GM12878 (cell line): ENCODE results near the gene EDN2. TPM values are rescaled to one million over a fixed set of nuclear protein-coding genes. Genes with fewer than 3 reads are reported as not detected.

ENCODE experiments used
- ATAC-seq: fragments of 200-7000 bp; cut with Tn5 transposase; 3 replicates; pipeline ENCODE4 v1.9.1; 2020; ENCODE audit warnings: mild to moderate bottlenecking, moderate library complexity
- BruUV-seq: library from RNA; stranded (reverse); fragments of 400-500 nt; replicated peaks from 2 replicates; lab custom pipeline; 2021; lab: Mats Ljungman, UMichigan
- CTCF ChIA-PET: fragments of 300-600 bp; sonication (Branson Sonifier 250); formaldehyde crosslinking; extraction: SDS; loops from one replicate; lab custom pipeline; 2021; ENCODE audit warnings: inconsistent platforms; lab: Yijun Ruan, JAX
- POLR2A ChIA-PET: fragments of 350-600 bp; formaldehyde crosslinking; extraction: SDS; loops from one replicate; lab custom pipeline; 2021; ENCODE audit warnings: inconsistent platforms; lab: Charles Lee
- RAD21 ChIA-PET: fragments of 300-600 bp; sonication (Branson Sonifier 250); formaldehyde crosslinking; loops from one replicate; lab custom pipeline; 2023; ENCODE audit warnings: antibody characterized with exemption; ENCODE audit not compliant: unreplicated experiment; lab: Charles Lee
- SMC1A ChIA-PET: fragments of 300-600 bp; sonication (Branson Sonifier 250); formaldehyde crosslinking; loops from one replicate; lab custom pipeline; 2023; ENCODE audit not compliant: unreplicated experiment, uncharacterized antibody; lab: Charles Lee
- DNase-seq: peaks from one replicate; pipeline ENCODE4 v3.0.0-alpha.2; 2011; ENCODE audit warnings: low read depth, low spot score
- FAIRE-seq: peaks from 3 replicates; lab custom pipeline; 2011; peaks lifted over from hg19 to GRCh38; lab: Jason Lieb, UNC
- H2AFZ ChIP-seq: 2 replicates; pipeline ENCODE4 v1.6.0; 2011; ENCODE audit warnings: low read depth, low read length, control low read depth; ENCODE audit not compliant: control insufficient read depth
- H3K27ac ChIP-seq: 2 replicates; pipeline ENCODE4 v1.5.1; 2011; ENCODE audit warnings: control low read depth; ENCODE audit not compliant: control insufficient read depth, insufficient read depth
- H3K27me3 ChIP-seq, 2 experiments: replicated peaks in 1 of 2; 2 replicates each; pipeline versions ENCODE4 v1.6.0 to v1.6.1; 2011; ENCODE audit warnings: low read length in 1 of 2; ENCODE audit not compliant: control insufficient read depth in 2 of 2, insufficient read depth in 2 of 2
- H3K36me3 ChIP-seq, 2 experiments: 2 replicates each; pipeline ENCODE4 v1.5.1; 2011; ENCODE audit warnings: low read length in 1 of 2; ENCODE audit not compliant: control insufficient read depth in 2 of 2, insufficient read depth in 2 of 2
- H3K4me1 ChIP-seq: 2 replicates; pipeline ENCODE4 v1.6.1; 2011; ENCODE audit warnings: mild to moderate bottlenecking, low read length, moderate library complexity, mixed read lengths; ENCODE audit not compliant: control insufficient read depth, insufficient read depth
- H3K4me2 ChIP-seq: 2 replicates; pipeline ENCODE4 v1.6.0; 2011; ENCODE audit warnings: control low read depth; ENCODE audit not compliant: control insufficient read depth, insufficient read depth
- H3K4me3 ChIP-seq: fragments of 200-600 bp; sonication (generic); 2 replicates; pipeline ENCODE4 v1.5.1; 2016
- H3K79me2 ChIP-seq: 2 replicates; pipeline ENCODE4 v1.6.0; 2011; ENCODE audit warnings: low read length; ENCODE audit not compliant: control insufficient read depth, insufficient read depth
- H3K9ac ChIP-seq: 2 replicates; pipeline ENCODE4 v1.8.0; 2011; ENCODE audit warnings: low read length, control low read depth, mixed read lengths; ENCODE audit not compliant: control insufficient read depth, insufficient read depth
- H3K9me3 ChIP-seq: replicated peaks from 3 replicates; pipeline ENCODE4 v1.5.1; 2011; ENCODE audit warnings: mild to moderate bottlenecking, low read length; ENCODE audit not compliant: control insufficient read depth, insufficient read depth
- H4K20me1 ChIP-seq: 2 replicates; pipeline ENCODE4 v1.6.0; 2011; ENCODE audit not compliant: control insufficient read depth, insufficient read depth
- BCL11A ChIP-seq: IDR thresholded peaks from 2 replicates; pipeline ENCODE4 v1.6.1; 2011; ENCODE audit warnings: low read depth, low read length
- GABPA ChIP-seq: IDR thresholded peaks from 2 replicates; pipeline ENCODE4 v1.6.1; 2014; ENCODE audit warnings: antibody characterized with exemption, low read depth, mild to moderate bottlenecking, inconsistent platforms
- JUND ChIP-seq: IDR thresholded peaks from 2 replicates; pipeline ENCODE4 v1.6.1; 2012; ENCODE audit warnings: low read depth, mild to moderate bottlenecking, low read length, improper control_type of control experiment, moderate library complexity
- RCOR1 ChIP-seq: conservative IDR thresholded peaks from 2 replicates; pipeline ENCODE4 v1.6.1; 2012; ENCODE audit warnings: low read depth, low read length, improper control_type of control experiment
- SMAD5 ChIP-seq: IDR thresholded peaks from 2 replicates; pipeline ENCODE4 v1.6.1; 2016; ENCODE audit warnings: antibody characterized with exemption, low read depth
- SRF ChIP-seq, 2 experiments: IDR thresholded peaks; 2 replicates each; pipeline ENCODE4 v1.6.1; 2011; ENCODE audit warnings: low read depth in 2 of 2, low read length in 2 of 2, mild to moderate bottlenecking in 1 of 2, moderate library complexity in 1 of 2
- WRNIP1 ChIP-seq: IDR thresholded peaks from 2 replicates; pipeline ENCODE4 v1.6.1; 2011; ENCODE audit warnings: low read depth, low read length, improper control_type of control experiment, borderline replicate concordance
- YY1 ChIP-seq: IDR thresholded peaks from 2 replicates; pipeline ENCODE4 v1.6.1; 2011; ENCODE audit warnings: low read depth, mild to moderate bottlenecking, low read length
- ZNF622 ChIP-seq: fragments of 450-650 bp; IDR thresholded peaks from 2 replicates; pipeline ENCODE4 v1.6.1; 2017; ENCODE audit warnings: mild to moderate bottlenecking, inconsistent platforms
- WGBS: methylation state at CpG from one replicate; pipeline ENCODE4 v1.1.6; 2016; ENCODE audit warnings: low lambda C conversion rate; ENCODE audit not compliant: insufficient replicate concordance, insufficient coverage; ENCODE audit errors: missing lambda C conversion rate; 5-methylcytosine and 5-hydroxymethylcytosine counted together
- in situ Hi-C: fragments of 300-500 bp; cut with MboI; formaldehyde crosslinking; loops from 9 replicates; pipeline ENCODE4 v1.14.3; 2018; ENCODE audit warnings: mixed read lengths
- intact Hi-C: fragments of 100-400 bp; cut with micrococcal nuclease; formaldehyde crosslinking; loops from one replicate; pipeline ENCODE4 v1.14.2; 2022; ENCODE audit not compliant: unreplicated experiment
- polyA plus RNA-seq, 11 experiments: library from polyadenylated mRNA; depleted of rRNA in 4 of 11; unstranded in 6 of 11; stranded (reverse) in 5 of 11; fragments of >200 nt; fragmentation: Nextera tagmentation in 4 of 11; fragmentation: Illumina TruSeq in 1 of 11; extraction: Ambion mirVana in 4 of 11; extraction: Trizol in 1 of 11; gene quantifications; 1 replicate in 1 of 11; 2 replicates in 10 of 11; pipeline versions ENCODE4 v1.2.1 to v1.2.3, GENCODE V29; 2011 to 2016; ENCODE audit warnings: inconsistent platforms in 2 of 11, missing spikeins in 2 of 11, low read depth in 1 of 11
- total RNA-seq, 4 experiments: library from RNA; depleted of rRNA in 3 of 4; stranded (reverse); fragments of >200 nt in 3 of 4; fragmentation: Illumina TruSeq in 1 of 4; extraction: Trizol in 1 of 4; gene quantifications; 2 replicates each; pipeline versions ENCODE4 v1.2.1 to v1.2.3, GENCODE V29; 2013 to 2021
- TF ChIP-seq, protein P1 (sequence below): fragments of 450-650 bp; IDR thresholded peaks from 2 replicates; pipeline ENCODE4 v1.6.1; 2017; ENCODE audit warnings: mild to moderate bottlenecking, low read depth, inconsistent platforms; ENCODE audit not compliant: poor library complexity, severe bottlenecking
- TF ChIP-seq, protein P2 (sequence below): fragments of 450-650 bp; IDR thresholded peaks from 2 replicates; pipeline ENCODE4 v1.6.1; 2018; ENCODE audit warnings: mild to moderate bottlenecking, low read depth, moderate library complexity; ENCODE audit not compliant: partially characterized antibody

The EDN2 gene
- total and polyA plus RNA-seq, 10 of the 15 experiments (the other 5 are each of a cell fraction or from before 2014, with no cell fraction given) = 0.11 to 1.5 (median 0.43) TPM; not detected in 1

DNA sequence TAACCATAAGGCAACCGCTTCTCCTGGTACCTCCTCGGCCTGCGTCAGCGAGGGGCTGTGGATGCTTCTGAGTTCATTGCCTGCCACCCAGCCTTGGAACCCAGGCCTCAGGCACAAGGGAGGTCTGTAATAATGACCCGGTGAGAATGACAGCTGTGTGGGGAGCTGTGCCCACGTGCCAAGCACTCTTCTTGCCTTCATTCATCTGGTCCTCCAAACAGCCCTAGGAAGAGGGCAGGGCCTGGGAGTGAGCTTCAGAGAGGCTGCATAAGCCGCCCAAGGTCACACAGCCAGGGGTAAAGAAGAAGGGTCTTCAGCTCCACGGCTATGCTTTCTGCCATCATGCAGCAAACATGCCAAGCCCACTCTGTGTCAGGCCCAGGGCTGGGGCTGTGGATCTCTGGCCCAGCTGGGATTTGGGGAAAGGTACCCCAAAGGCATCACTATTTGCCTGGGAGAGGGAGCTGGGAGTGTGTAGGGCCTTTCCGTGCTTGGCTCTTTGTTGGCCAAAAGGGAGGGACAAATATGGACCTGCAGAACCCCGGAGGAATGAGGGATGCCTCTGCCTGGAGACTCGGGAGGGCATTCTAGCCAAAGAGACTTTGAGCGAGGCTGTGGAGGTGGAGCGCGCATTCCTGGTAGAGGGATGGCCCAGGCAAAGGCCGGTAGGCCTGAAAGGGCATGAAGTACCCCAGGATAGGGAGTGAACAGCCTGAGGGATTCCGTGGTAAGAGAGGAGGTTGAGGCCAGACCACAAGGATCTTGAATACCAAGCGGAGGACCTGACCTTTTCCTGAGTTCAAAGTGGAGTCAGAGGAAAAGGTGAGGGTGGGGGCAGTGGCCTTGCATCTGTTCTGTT is 10.1 kb upstream of the EDN2 start:
- ChIA-PET POLR2A (no interaction called here), RAD21 (interaction anchor here (1.0 kb wide), 1 partner anchor 13 kb away, joined by 3 read pairs; no protein-coding TSS in a partner anchor), SMC1A (no interaction called here), CTCF (interaction anchor here (0.7 to 7.4 kb wide), 5 partner anchors 9 to 27 kb away, joined by 3 to 59 read pairs (median 3); no protein-coding TSS in a partner anchor)
- no peak overlapping the region for H3K9ac ChIP-seq
- in situ Hi-C loops = no loop called here
- no peaks in the 10 kb centered on the region for H3K36me3 ChIP-seq
- H3K79me2 ChIP-seq = no peaks in the 10 kb centered on the region
- no peak overlapping the region for H3K4me3 ChIP-seq
- FAIRE-seq = no peak
- WGBS = 52% methylated on average over 17 of the region's 17 CpGs
- no peak overlapping the region for H2AFZ ChIP-seq
- H3K9me3 ChIP-seq = no peaks in the 10 kb centered on the region
- no peak for ATAC-seq
- DNase-seq = no peak
- H4K20me1 ChIP-seq = no peaks in the 10 kb centered on the region
- H3K27me3 ChIP-seq = peaks cover 0 to 1% of the 10 kb centered on the region in 2 experiments; a peak in 2 of 4 replicates
- no peak overlapping the region for H3K27ac ChIP-seq
- no peak for TF ChIP-seq ZNF622
- TF ChIP-seq SRF (IDR thresholded peaks at IDR 0.05; ENCODE audit: low read depth in 2 of 2, low read length in 2 of 2) = no peak
- no peak for TF ChIP-seq JUND
- no peak for TF ChIP-seq SMAD5
- TF ChIP-seq, protein P1, sequence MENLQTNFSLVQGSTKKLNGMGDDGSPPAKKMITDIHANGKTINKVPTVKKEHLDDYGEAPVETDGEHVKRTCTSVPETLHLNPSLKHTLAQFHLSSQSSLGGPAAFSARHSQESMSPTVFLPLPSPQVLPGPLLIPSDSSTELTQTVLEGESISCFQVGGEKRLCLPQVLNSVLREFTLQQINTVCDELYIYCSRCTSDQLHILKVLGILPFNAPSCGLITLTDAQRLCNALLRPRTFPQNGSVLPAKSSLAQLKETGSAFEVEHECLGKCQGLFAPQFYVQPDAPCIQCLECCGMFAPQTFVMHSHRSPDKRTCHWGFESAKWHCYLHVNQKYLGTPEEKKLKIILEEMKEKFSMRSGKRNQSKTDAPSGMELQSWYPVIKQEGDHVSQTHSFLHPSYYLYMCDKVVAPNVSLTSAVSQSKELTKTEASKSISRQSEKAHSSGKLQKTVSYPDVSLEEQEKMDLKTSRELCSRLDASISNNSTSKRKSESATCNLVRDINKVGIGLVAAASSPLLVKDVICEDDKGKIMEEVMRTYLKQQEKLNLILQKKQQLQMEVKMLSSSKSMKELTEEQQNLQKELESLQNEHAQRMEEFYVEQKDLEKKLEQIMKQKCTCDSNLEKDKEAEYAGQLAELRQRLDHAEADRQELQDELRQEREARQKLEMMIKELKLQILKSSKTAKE = no peak
- TF ChIP-seq, protein P2, sequence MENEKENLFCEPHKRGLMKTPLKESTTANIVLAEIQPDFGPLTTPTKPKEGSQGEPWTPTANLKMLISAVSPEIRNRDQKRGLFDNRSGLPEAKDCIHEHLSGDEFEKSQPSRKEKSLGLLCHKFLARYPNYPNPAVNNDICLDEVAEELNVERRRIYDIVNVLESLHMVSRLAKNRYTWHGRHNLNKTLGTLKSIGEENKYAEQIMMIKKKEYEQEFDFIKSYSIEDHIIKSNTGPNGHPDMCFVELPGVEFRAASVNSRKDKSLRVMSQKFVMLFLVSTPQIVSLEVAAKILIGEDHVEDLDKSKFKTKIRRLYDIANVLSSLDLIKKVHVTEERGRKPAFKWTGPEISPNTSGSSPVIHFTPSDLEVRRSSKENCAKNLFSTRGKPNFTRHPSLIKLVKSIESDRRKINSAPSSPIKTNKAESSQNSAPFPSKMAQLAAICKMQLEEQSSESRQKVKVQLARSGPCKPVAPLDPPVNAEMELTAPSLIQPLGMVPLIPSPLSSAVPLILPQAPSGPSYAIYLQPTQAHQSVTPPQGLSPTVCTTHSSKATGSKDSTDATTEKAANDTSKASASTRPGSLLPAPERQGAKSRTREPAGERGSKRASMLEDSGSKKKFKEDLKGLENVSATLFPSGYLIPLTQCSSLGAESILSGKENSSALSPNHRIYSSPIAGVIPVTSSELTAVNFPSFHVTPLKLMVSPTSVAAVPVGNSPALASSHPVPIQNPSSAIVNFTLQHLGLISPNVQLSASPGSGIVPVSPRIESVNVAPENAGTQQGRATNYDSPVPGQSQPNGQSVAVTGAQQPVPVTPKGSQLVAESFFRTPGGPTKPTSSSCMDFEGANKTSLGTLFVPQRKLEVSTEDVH = no peak
- no peak for TF ChIP-seq YY1
- no peak for TF ChIP-seq WRNIP1
- no peak for TF ChIP-seq RCOR1
- TF ChIP-seq BCL11A = no peak
- TF ChIP-seq GABPA = no peak
- H3K4me1 ChIP-seq = no peaks in the 10 kb centered on the region; the same call in 1 of the 2 replicates
- H3K4me2 ChIP-seq = no peak overlapping the region
- intact Hi-C loops = no loop called here
- BruUV-seq = no TSS peak
